Fibroblast of villous mesenchyme (primary cell): Measurements from ENCODE around the gene PINLYP. TPM values are rescaled to one million over a fixed set of nuclear protein-coding genes. Genes with fewer than 3 reads are reported as not detected.
"Not testable (repeated sequence)": the region's sequence is repeated elsewhere in the genome, so short reads cannot be mapped to it uniquely, and the experiment has no call there.

Experiments used
- DNase-seq: peaks from one replicate; pipeline ENCODE4 v3.0.0-alpha.2; 2010; ENCODE audit warnings: low read depth
- H3K4me3 ChIP-seq: 2 replicates; pipeline ENCODE4 v1.5.1; 2011; ENCODE audit warnings: low read depth, mild to moderate bottlenecking, low read length
- CTCF ChIP-seq: IDR thresholded peaks from 2 replicates; pipeline ENCODE4 v1.5.1; 2012; ENCODE audit warnings: low read depth, mild to moderate bottlenecking, low read length; ENCODE audit not compliant: insufficient read depth
- total RNA-seq: library from RNA; depleted of rRNA; stranded (reverse); fragments of >200 nt; gene quantifications from 2 replicates; pipeline ENCODE4 v1.2.3, GENCODE V29; 2012

The PINLYP gene
- total RNA-seq, 1 donor, result 3.5 TPM

- H3K4me3 ChIP-seq, result no peak overlapping the region
- DNase-seq, result no peak
- TF ChIP-seq CTCF, result no peak
These were observed 33.5 kb upstream of the PINLYP start for GRCh38 chr19:43541920-43542650.

- TF ChIP-seq CTCF, result no peak
- DNase-seq, result no peak
- no peak overlapping the region for H3K4me3 ChIP-seq
These were observed 31.5 kb upstream of the PINLYP start for GRCh38 chr19:43544077-43544476.

GRCh38 chr19:43545276-43545675 is 30.3 kb upstream of the PINLYP start:
- DNase-seq, result no peak
- H3K4me3 ChIP-seq, result no peak overlapping the region
- TF ChIP-seq CTCF, result no peak

- no peak for DNase-seq
- no peak overlapping the region for H3K4me3 ChIP-seq
- TF ChIP-seq CTCF, result no peak
These were observed 29.6 kb upstream of the PINLYP start for GRCh38 chr19:43545981-43546380.

- no peak for TF ChIP-seq CTCF
- H3K4me3 ChIP-seq, result no peak overlapping the region
- DNase-seq, result no peak
These were observed 29.0 kb upstream of the PINLYP start for GRCh38 chr19:43546581-43546980.

GRCh38 chr19:43547926-43548325 is 27.7 kb upstream of the PINLYP start:
- DNase-seq, result not testable (repeated sequence)

GRCh38 chr19:43548706-43549105 is 26.9 kb upstream of the PINLYP start:
- H3K4me3 ChIP-seq, result no peak overlapping the region
- no peak for TF ChIP-seq CTCF
- no peak for DNase-seq

More at GRCh38 chr19:43547926-43548325, 27.7 kb upstream of the PINLYP start:
- not testable (repeated sequence) for H3K4me3 ChIP-seq
